Activated naive CD8-positive, alpha-beta T cell treated with anti-CD3 and anti-CD28 coated beads for 36 hours (primary cell): ENCODE results near the gene LRRC8B. TPM values are rescaled to one million over a fixed set of nuclear protein-coding genes. Genes with fewer than 3 reads are reported as not detected.

Experiments used
- DNase-seq: peaks from one replicate; pipeline ENCODE4 v3.0.0; 2021
- H3K27ac Mint-ChIP-seq: one replicate; pipeline ENCODE4 v1.8.0; 2022; ENCODE audit warnings: mild to moderate bottlenecking, moderate library complexity, mixed read lengths
- H3K27me3 Mint-ChIP-seq: one replicate; pipeline ENCODE4 v1.8.0; 2022; ENCODE audit warnings: mild to moderate bottlenecking, mixed read lengths
- H3K36me3 Mint-ChIP-seq: one replicate; pipeline ENCODE4 v1.8.0; 2021; ENCODE audit warnings: mild to moderate bottlenecking, mixed read lengths
- H3K4me1 Mint-ChIP-seq: one replicate; pipeline ENCODE4 v1.8.0; 2021; ENCODE audit warnings: mixed read lengths
- H3K4me3 Mint-ChIP-seq: one replicate; pipeline ENCODE4 v1.8.0; 2022; ENCODE audit warnings: mild to moderate bottlenecking, moderate library complexity, mixed read lengths
- H3K9me3 Mint-ChIP-seq: one replicate; pipeline ENCODE4 v1.8.0; 2022; ENCODE audit warnings: mixed read lengths
- total RNA-seq, 2 experiments: library from RNA; stranded (reverse); gene quantifications; one replicate each; pipeline ENCODE4 v1.2.3, GENCODE V29; 2021

The LRRC8B gene
- total RNA-seq, 2 experiments from 2014 or later: 22.3 to 24.5 TPM

DNA sequence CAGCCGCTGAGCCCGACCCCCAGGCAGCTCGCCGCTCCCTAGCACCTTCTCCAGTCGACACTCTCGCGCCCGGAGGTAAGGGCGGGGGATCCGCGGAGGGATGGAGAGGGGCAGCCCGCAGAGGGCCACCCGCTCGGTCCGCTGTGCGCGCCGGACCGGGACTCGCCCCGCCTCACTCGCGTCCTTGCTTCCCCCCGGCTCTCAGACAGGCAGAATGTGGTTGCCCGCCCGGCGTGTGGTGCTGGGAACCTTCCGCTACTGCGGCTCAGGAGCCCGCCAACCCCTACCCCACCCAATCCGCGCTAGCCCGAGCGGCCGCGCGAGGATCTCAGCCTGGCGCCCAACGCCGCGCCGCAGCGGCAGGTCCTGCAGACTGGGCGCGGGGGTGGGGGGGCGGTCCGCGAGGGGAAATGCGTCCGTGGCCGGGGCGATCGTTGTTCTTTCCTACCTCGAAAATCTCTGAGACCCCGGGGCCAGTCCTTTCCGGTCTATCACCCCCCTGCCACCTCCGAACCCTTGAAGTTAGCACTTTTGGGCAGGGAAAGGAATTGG, 108.7 kb downstream of the LRRC8B start:
- Mint-ChIP-seq H3K9me3 (no peaks in the 10 kb centered on the region), H3K4me3 (peak overlapping the region; percentile 93), H3K27me3 (no peaks in the 10 kb centered on the region), H3K36me3 (peaks cover 55% of the 10 kb centered on the region), H3K27ac (peak overlapping the region; percentile 95), H3K4me1 (peaks cover 67% of the 10 kb centered on the region)
- peak; percentile 71 for DNase-seq

DNA sequence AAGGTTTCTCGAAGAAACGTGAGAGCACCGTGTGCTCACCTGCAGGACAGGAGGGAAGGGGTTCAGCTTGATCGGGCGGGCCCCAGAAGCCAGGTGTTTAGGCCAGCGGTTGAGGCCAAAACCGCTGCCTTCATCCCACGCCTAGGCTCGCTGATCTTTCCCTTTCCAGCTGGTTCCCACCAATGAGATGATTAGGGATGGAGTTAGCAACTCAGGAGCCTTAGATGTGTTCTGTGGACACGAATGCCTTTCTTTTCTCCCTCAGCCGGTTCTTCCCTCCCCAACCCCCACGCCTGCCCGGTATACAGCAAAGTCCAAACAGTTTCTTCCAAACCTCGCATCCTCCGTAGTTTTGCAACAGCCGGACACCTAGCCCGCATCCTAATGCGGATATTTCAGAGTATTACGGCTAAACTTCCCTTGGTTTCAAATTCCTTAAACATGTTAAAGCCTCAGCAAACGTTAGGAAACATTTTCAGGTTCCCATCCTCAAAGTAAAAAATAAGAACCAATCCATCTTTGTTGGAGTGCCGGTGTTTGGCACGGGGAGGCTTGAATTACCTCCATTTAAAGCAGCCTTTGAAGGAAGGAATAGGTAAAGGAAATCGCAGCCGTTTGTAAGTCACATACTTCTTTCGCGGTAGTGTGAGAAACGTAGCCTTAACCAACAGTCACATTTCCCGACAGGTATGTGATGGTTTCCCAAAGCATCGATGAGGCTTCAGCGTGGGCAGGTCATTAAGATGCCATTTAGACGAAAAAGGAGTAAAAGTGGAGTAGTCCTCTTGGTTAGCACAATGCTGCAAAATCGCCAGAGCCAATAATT, 109.4 kb downstream of the LRRC8B start:
- no peak for DNase-seq
- H3K27ac Mint-ChIP-seq: peak overlapping the region; percentile 95
- H3K9me3 Mint-ChIP-seq: no peaks in the 10 kb centered on the region
- H3K36me3 Mint-ChIP-seq: peaks cover 50% of the 10 kb centered on the region
- H3K27me3 Mint-ChIP-seq: no peaks in the 10 kb centered on the region
- peak overlapping the region; percentile 93 for H3K4me3 Mint-ChIP-seq
- H3K4me1 Mint-ChIP-seq: peaks cover 62% of the 10 kb centered on the region

DNA sequence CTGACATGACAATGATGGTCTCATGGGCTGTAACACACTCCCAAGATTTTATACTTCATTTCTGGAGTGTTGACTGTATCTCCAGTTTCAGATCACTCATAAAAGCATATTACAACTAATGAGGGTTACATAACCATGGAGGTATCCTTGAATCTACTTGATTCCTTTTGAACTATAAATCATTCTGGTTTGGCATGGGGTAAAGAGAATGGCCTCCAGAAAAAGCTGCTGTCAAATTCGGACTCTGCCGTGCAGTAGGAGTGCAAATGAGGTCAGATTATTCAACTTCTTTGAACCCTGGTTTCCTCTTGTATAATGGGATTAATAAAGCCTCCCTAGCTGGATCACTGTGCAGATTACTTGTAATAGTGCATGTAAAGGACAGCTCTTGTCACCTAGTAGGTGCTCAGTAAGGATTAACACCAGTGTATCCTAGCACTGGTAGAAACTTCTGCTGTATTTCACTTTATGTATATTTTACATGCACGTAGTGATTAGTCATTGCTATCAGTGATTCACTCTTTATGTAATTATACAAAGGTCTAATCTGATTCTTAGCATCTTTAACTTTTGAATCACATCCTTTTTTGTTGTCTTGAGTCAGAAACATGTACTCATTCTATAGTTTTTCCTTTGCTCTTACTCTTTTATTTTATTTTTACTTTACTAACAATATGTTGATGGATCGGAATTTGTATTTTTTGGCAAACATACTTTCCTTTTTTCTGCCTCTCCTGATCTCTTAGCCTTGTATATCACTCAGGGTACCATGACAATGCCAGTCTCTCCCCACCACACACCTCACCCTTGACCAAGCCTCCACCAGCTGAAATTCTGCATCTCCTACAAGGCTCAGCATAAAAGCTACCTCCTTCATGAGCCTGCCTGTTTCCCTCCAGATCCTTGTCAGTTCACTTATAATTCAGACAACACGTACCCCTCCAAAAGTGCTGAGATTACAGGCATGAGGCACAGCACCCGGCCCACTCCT, 111.5 kb downstream of the LRRC8B start:
- no peak for DNase-seq
- H3K4me3 Mint-ChIP-seq: peak overlapping the region; percentile 52
- peaks cover 58% of the 10 kb centered on the region for H3K4me1 Mint-ChIP-seq
- no peaks in the 10 kb centered on the region for H3K9me3 Mint-ChIP-seq
- H3K36me3 Mint-ChIP-seq: peaks cover 48% of the 10 kb centered on the region
- peak overlapping the region; percentile 81 for H3K27ac Mint-ChIP-seq
- H3K27me3 Mint-ChIP-seq: no peaks in the 10 kb centered on the region

DNA sequence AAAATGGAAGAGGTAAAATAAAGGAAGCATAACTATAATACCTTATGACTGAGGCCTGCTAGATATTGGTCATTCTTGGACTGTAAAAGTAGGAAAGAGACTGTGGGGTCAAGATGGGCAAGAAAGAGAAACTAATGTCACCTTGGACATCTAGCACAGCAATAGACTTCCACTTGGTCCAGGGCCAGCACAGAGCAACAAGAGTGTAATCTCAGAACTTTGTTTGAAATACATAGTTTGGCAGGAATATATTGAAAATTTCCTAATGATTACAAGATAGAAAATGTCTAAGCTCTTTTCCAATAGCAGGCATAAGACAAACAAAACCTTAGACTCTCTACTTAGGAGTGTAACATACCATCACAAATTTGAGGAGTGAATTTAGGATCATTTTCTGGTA, 112.9 kb downstream of the LRRC8B start:
- Mint-ChIP-seq H3K27me3 (no peaks in the 10 kb centered on the region), H3K9me3 (no peaks in the 10 kb centered on the region), H3K4me1 (peaks cover 55% of the 10 kb centered on the region), H3K27ac (peak overlapping the region; percentile 69), H3K4me3 (no peak overlapping the region), H3K36me3 (peaks cover 53% of the 10 kb centered on the region)
- DNase-seq: no peak

GRCh38 chr1:89640440-89640839, 115.8 kb downstream of the LRRC8B start:
- H3K9me3 Mint-ChIP-seq: peaks cover 7% of the 10 kb centered on the region
- no peak for DNase-seq
- H3K4me1 Mint-ChIP-seq: peaks cover 72% of the 10 kb centered on the region
- peak overlapping the region; percentile 72 for H3K27ac Mint-ChIP-seq
- H3K27me3 Mint-ChIP-seq: no peaks in the 10 kb centered on the region
- peaks cover 67% of the 10 kb centered on the region for H3K36me3 Mint-ChIP-seq
- no peak overlapping the region for H3K4me3 Mint-ChIP-seq

DNA sequence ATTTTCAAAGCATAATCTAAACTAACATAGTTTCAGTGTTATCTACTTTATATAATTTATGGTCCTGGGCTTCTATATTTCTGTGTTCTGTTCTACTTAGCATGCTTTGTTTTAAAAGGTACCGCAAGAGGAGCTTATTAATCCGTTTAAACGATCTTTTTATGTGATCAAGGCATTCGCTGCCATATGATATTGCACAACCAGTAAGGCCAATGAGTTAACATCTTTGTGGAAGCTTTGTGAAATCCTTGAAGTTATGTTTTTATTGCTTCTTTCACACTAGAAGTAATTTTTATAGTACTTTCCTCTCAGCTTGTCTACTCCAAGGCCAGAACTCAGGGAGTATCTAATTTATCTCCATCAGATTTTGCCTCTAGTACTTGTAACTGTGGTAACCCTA, 117.2 kb downstream of the LRRC8B start:
- Mint-ChIP-seq H3K27ac (peak overlapping the region; percentile 75), H3K4me3 (no peak overlapping the region), H3K4me1 (peaks cover 61% of the 10 kb centered on the region)

DNA sequence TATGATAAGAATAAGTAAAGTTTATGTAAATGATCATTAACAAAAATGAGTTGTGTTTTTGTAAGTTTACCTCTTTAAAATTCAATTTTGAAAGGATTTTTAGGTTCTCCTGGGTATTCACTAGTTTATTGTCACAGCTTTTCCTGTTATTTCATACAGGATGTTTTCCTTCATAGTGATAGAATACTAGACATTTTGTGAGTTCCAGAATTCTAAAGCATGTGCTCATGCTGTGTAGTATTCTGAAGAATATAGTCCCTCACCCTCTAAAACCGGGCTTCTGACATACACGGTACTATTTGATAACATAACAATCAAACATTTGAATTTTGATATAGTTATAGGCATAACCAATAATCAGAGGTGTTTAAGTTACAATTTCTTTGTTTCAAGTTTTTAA, 118.9 kb downstream of the LRRC8B start:
- Mint-ChIP-seq H3K4me3 (no peak overlapping the region), H3K27ac (peak overlapping the region; percentile 58), H3K27me3 (no peaks in the 10 kb centered on the region), H3K36me3 (peaks cover 64% of the 10 kb centered on the region), H3K4me1 (peaks cover 54% of the 10 kb centered on the region), H3K9me3 (peaks cover 19% of the 10 kb centered on the region)
- no peak for DNase-seq

More for the DNA sequence above, 117.2 kb downstream of the LRRC8B start:
- peaks cover 14% of the 10 kb centered on the region for H3K9me3 Mint-ChIP-seq
- peaks cover 68% of the 10 kb centered on the region for H3K36me3 Mint-ChIP-seq
- no peaks in the 10 kb centered on the region for H3K27me3 Mint-ChIP-seq
- no peak for DNase-seq

DNA sequence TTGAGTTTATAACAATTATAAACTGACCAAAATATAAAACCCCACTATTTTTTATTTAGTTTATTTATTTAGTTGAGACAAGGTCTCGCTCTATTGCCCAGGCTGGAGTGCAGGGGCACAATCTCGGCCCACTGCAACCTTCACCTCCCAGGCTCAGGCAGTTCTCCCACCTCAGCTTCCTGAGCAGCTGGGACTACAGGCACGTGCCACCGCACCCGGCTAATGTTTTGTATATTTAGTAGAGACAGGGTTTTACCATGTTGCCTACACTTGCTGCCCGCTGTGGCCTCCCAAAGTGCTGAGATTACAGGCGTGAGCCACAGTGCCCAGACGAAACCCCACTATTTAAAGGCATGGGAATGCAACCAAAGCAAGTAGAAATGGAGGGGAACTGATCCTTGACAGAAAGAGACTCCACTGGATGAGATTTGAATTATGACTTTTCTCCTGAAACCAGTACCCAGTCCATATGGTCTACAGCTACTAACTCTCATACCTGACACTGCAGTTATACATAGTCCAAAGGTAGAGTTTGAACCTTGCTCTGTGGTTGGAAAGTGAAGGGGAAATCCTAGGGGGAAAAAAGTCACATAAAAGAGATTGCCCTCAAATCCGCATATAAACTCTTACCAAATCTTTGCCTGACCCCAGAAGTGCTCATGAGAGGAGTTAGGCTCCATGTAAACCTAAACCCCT, 119.6 kb downstream of the LRRC8B start:
- peaks cover 54% of the 10 kb centered on the region for H3K4me1 Mint-ChIP-seq
- no peak overlapping the region for H3K4me3 Mint-ChIP-seq
- DNase-seq: no peak
- H3K9me3 Mint-ChIP-seq: peaks cover 19% of the 10 kb centered on the region
- peaks cover 61% of the 10 kb centered on the region for H3K36me3 Mint-ChIP-seq
- H3K27ac Mint-ChIP-seq: peak overlapping the region; percentile 54
- no peaks in the 10 kb centered on the region for H3K27me3 Mint-ChIP-seq

- Mint-ChIP-seq H3K9me3 (peaks cover 22% of the 10 kb centered on the region), H3K4me3 (no peak overlapping the region), H3K27me3 (no peaks in the 10 kb centered on the region), H3K4me1 (peaks cover 60% of the 10 kb centered on the region), H3K36me3 (peaks cover 64% of the 10 kb centered on the region), H3K27ac (no peak overlapping the region)
- DNase-seq: no peak
Measured at GRCh38 chr1:89646259-89646658, 121.6 kb downstream of the LRRC8B start.

Other genes starting within 250 kb of the LRRC8B start
- under 1 TPM; 0.23 to 0.38 TPM for gene GBP6, start 160.8 kb upstream of the LRRC8B start, total RNA-seq
- 10 to 100 TPM; 31.7 to 32.3 TPM for gene LRRC8C, start 108.3 kb downstream of the LRRC8B start, total RNA-seq